HEK293T (cell line): ENCODE results near the gene MAP3K20.

ENCODE experiments used
- ARNT ChIP-seq: fragments of 450-650 bp; IDR thresholded peaks from 2 replicates; pipeline ENCODE4 v1.6.1; 2017; ENCODE audit warnings: mild to moderate bottlenecking
- SP1 ChIP-seq: fragments of 450-650 bp; IDR thresholded peaks from 2 replicates; pipeline ENCODE4 v1.6.1; 2017

GRCh38 chr2:173091910-173092309 is 16.3 kb downstream of the MAP3K20 start:
- TF ChIP-seq ARNT, result no peak
- no peak for TF ChIP-seq SP1
